HepG2 (cell line): ENCODE measurements around the gene SNED1. TPM values are rescaled to one million over a fixed set of nuclear protein-coding genes. Genes with fewer than 3 reads are reported as not detected.
A peak's percentile ranks its signal among the peaks of the same experiment; 100 is the strongest.

Experiments used
- ATAC-seq: fragments of 200-7000 bp; cut with Tn5 transposase; 3 replicates; pipeline ENCODE4 v1.9.1; 2020; ENCODE audit warnings: mild to moderate bottlenecking, moderate library complexity
- BruUV-seq: library from RNA; stranded (reverse); fragments of 400-500 nt; replicated peaks from 2 replicates; lab custom pipeline; 2021; lab: Mats Ljungman, UMichigan
- CTCF ChIA-PET: fragments of 300-600 bp; formaldehyde crosslinking; extraction: SDS; loops from one replicate; lab custom pipeline; 2021; ENCODE audit warnings: low total read pairs, inconsistent platforms, low intra/inter-chr PET ratio; lab: Yijun Ruan, JAX
- POLR2A ChIA-PET: fragments of 350-600 bp; sonication (Branson Sonifier 250); formaldehyde crosslinking; loops from one replicate; lab custom pipeline; 2020; ENCODE audit warnings: antibody characterized with exemption, inconsistent platforms; lab: Yijun Ruan, JAX
- DNase-seq: peaks from one replicate; pipeline ENCODE4 v3.0.0-alpha.2; 2015; ENCODE audit warnings: low spot score
- FAIRE-seq: peaks from 3 replicates; lab custom pipeline; 2011; peaks lifted over from hg19 to GRCh38; lab: Jason Lieb, UNC
- H2AFZ ChIP-seq: one replicate; pipeline ENCODE4 v1.6.1; 2011; ENCODE audit warnings: low read length, inconsistent platforms
- H3K27ac ChIP-seq: fragments of 300-600 bp; 3 replicates; pipeline ENCODE4 v1.8.0; 2011; ENCODE audit warnings: mixed run types, mild to moderate bottlenecking, mixed read lengths, low read length, inconsistent platforms; ENCODE audit not compliant: insufficient read depth; ENCODE audit errors: extremely low read length
- H3K27me3 ChIP-seq, 2 experiments: fragments of 200-600 bp in 1 of 2; 2 replicates in 1 of 2; 3 replicates in 1 of 2; pipeline versions ENCODE4 v1.6.0 to v1.8.0; 2011; ENCODE audit warnings: low read length in 2 of 2, mild to moderate bottlenecking in 2 of 2, moderate library complexity in 2 of 2, inconsistent platforms in 1 of 2; ENCODE audit not compliant: insufficient read depth in 2 of 2, control insufficient read depth in 1 of 2
- H3K36me3 ChIP-seq, 2 experiments: fragments of 200-600 bp in 1 of 2; replicated peaks in 1 of 2; 2 replicates in 1 of 2; 3 replicates in 1 of 2; pipeline versions ENCODE4 v1.5.1 to v1.8.0; 2011; ENCODE audit warnings: low read length in 2 of 2, inconsistent platforms in 1 of 2; ENCODE audit not compliant: insufficient read depth in 2 of 2, control insufficient read depth in 1 of 2
- H3K4me1 ChIP-seq: 2 replicates; pipeline ENCODE4 v1.5.1; 2012; ENCODE audit warnings: low read length, inconsistent platforms; ENCODE audit not compliant: insufficient read depth
- H3K4me2 ChIP-seq: 2 replicates; pipeline ENCODE4 v1.6.0; 2011; ENCODE audit warnings: low read depth, low read length, inconsistent platforms
- H3K4me3 ChIP-seq, 3 experiments: fragments of 200-600 bp in 1 of 3; sonication (generic), shearing (Covaris generic) in 1 of 3; replicated peaks in 1 of 3; 2 replicates each; pipeline ENCODE4 v1.5.1; 2011 to 2016; ENCODE audit warnings: low read length in 3 of 3, inconsistent platforms in 2 of 3, low read depth in 2 of 3, mild to moderate bottlenecking in 2 of 3, control low read depth in 1 of 3, mixed read lengths in 1 of 3; ENCODE audit not compliant: insufficient read depth in 1 of 3
- H3K79me2 ChIP-seq: one replicate; pipeline ENCODE4 v1.6.1; 2011; ENCODE audit warnings: low read length, inconsistent platforms; ENCODE audit not compliant: insufficient read depth
- H3K9ac ChIP-seq: 2 replicates; pipeline ENCODE4 v1.6.0; 2011; ENCODE audit warnings: mild to moderate bottlenecking, low read depth, low read length, inconsistent platforms; ENCODE audit not compliant: insufficient read depth
- H3K9me3 ChIP-seq: 2 replicates; pipeline ENCODE4 v1.5.1; 2012; ENCODE audit warnings: mild to moderate bottlenecking, low read length
- H4K20me1 ChIP-seq: 2 replicates; pipeline ENCODE4 v1.6.0; 2011; ENCODE audit warnings: inconsistent platforms, mild to moderate bottlenecking, low read length, moderate library complexity; ENCODE audit not compliant: insufficient read depth
- KDM1A ChIP-seq: IDR thresholded peaks from 2 replicates; pipeline ENCODE4 v1.6.1; 2016; ENCODE audit warnings: missing compliant biosample characterization
- MTA3 ChIP-seq: sonication (generic); formaldehyde crosslinking; IDR thresholded peaks from 2 replicates; pipeline ENCODE4 v1.4.0; 2020; ENCODE audit warnings: missing genetic modification reagents
- PRDM10 ChIP-seq: sonication (generic); formaldehyde crosslinking; IDR thresholded peaks from 2 replicates; pipeline ENCODE4 v1.4.0; 2020; ENCODE audit warnings: low read depth, missing genetic modification reagents
- ZNF629 ChIP-seq: sonication (generic); formaldehyde crosslinking; conservative IDR thresholded peaks from 2 replicates; pipeline ENCODE4 v1.5.0; 2020; ENCODE audit warnings: missing genetic modification reagents
- ZNF687 ChIP-seq: sonication (generic); formaldehyde crosslinking; IDR thresholded peaks from 2 replicates; pipeline ENCODE4 v1.5.1; 2020; ENCODE audit warnings: mild to moderate bottlenecking, missing genetic modification reagents, moderate library complexity
- ZNF768 ChIP-seq: sonication (generic); formaldehyde crosslinking; IDR thresholded peaks from 2 replicates; pipeline ENCODE4 v1.4.0; 2020; ENCODE audit warnings: missing genetic modification reagents
- WGBS: methylation state at CpG from one replicate; pipeline ENCODE4 v1.1.6; 2017; ENCODE audit warnings: low lambda C conversion rate; 5-methylcytosine and 5-hydroxymethylcytosine counted together
- in situ Hi-C: cut with HindIII; loops from 2 replicates; pipeline ENCODE4 v1.10.0; 2017; ENCODE audit warnings: low pct_unique_long_range_greater_than_20kb; ENCODE audit not compliant: extremely low pct_ligation_motif_present
- intact Hi-C: fragments of 100-400 bp; cut with micrococcal nuclease; formaldehyde crosslinking; loops from one replicate; pipeline ENCODE4 v1.10.0; 2022; ENCODE audit not compliant: unreplicated experiment
- polyA plus RNA-seq, 8 experiments: library from polyadenylated mRNA; depleted of rRNA in 3 of 8; stranded (reverse) in 7 of 8; unstranded in 1 of 8; fragments of >200 nt; fragmentation: Illumina TruSeq in 4 of 8; extraction: Trizol in 4 of 8; gene quantifications; 2 replicates each; pipeline versions ENCODE4 v1.2.1 to v1.2.3, GENCODE V29; 2011 to 2016; ENCODE audit warnings: low read depth in 4 of 8, missing spikeins in 1 of 8, mixed read lengths in 1 of 8; ENCODE audit not compliant: insufficient read depth in 1 of 8
- total RNA-seq, 5 experiments: library from RNA; depleted of rRNA; stranded (reverse); fragments of >200 nt; fragmentation: Illumina TruSeq; extraction: Trizol; gene quantifications; 2 replicates each; pipeline ENCODE4 v1.2.3, GENCODE V29; 2016; ENCODE audit warnings: low read depth in 1 of 5

SNED1 gene
- total and polyA plus RNA-seq, 2 of the 13 experiments (the other 11 are each of a cell fraction or from before 2014, with no cell fraction given) = 0.15 to 0.65 TPM

GRCh38 chr2:241088791-241089732 lies 90.6 kb downstream of the SNED1 start:
- in situ Hi-C loops (no loop called here), intact Hi-C loops (no loop called here)
- ATAC-seq (no peak), DNase-seq (no peak), FAIRE-seq (no peak)
- TF ChIP-seq ZNF768 (CRISPR knock-in tag) = no peak
- TF ChIP-seq KDM1A (CRISPR knock-in tag) = no peak
- no peak for TF ChIP-seq MTA3 (CRISPR knock-in tag)
- no peak for TF ChIP-seq ZNF629 (CRISPR knock-in tag)
- Histone ChIP-seq H3K9me3 (no peaks in the 10 kb centered on the region), H3K9ac (no peak overlapping the region), H3K4me1 (peaks cover 30% of the 10 kb centered on the region), H3K4me2 (no peak overlapping the region), H3K27ac (no peak overlapping the region), H3K36me3 (peaks cover 18 to 55% of the 10 kb centered on the region in 2 experiments), H3K27me3 (no peaks in the 10 kb centered on the region), H4K20me1 (peaks cover 10% of the 10 kb centered on the region; the same call in 1 of the 2 replicates), H3K4me3 (no peak overlapping the region), H3K79me2 (peaks cover 2% of the 10 kb centered on the region), H2AFZ (no peak overlapping the region)
- BruUV-seq = no TSS peak
- CTCF ChIA-PET = no interaction called here
- POLR2A ChIA-PET = interaction anchor here (1.3 kb wide), 1 partner anchor 13 kb away, joined by 5 read pairs; the partner anchor contains the start of gene MTERF4
- WGBS = 96% methylated on average over 19 of the region's 20 CpGs

- H3K4me3 ChIP-seq = no peak overlapping the region
- DNase-seq = no peak
- H3K27ac ChIP-seq = no peak overlapping the region
- 97% methylated on average over 10 of the region's 10 CpGs for WGBS
- intact Hi-C loops = loop anchor here (5.0 kb wide), 1 partner anchor 131 kb away; no protein-coding TSS in a partner anchor
- in situ Hi-C loops = loop anchor here (5.0 kb wide), 1 partner anchor 126 kb away; no protein-coding TSS in a partner anchor
- TF ChIP-seq ZNF687 (CRISPR knock-in tag) = no peak
- TF ChIP-seq PRDM10 = 0 out of 2 replicates have a peak, but pooled peaks have one; percentile 36
- TF ChIP-seq, all 625 proteins: peak for 1
- no peak overlapping the region for H3K9ac ChIP-seq
- peaks cover 51% of the 10 kb centered on the region for H3K4me1 ChIP-seq
- no peak overlapping the region for H2AFZ ChIP-seq
- peaks cover 2% of the 10 kb centered on the region for H3K79me2 ChIP-seq
- H3K27me3 ChIP-seq = no peaks in the 10 kb centered on the region
- H3K9me3 ChIP-seq = no peaks in the 10 kb centered on the region
- ChIA-PET POLR2A (no interaction called here), CTCF (no interaction called here)
- H3K4me2 ChIP-seq = no peak overlapping the region
- BruUV-seq = no TSS peak
- FAIRE-seq = no peak
- H3K36me3 ChIP-seq = peaks cover 24 to 66% of the 10 kb centered on the region in 2 experiments
- H4K20me1 ChIP-seq = peaks cover 13% of the 10 kb centered on the region; the same call in 1 of the 2 replicates
- no peak for ATAC-seq
Measured at GRCh38 chr2:241091201-241091600, 92.8 kb downstream of the SNED1 start.
